Measurements from ENCODE around the gene MSH6. TPM values are rescaled to one million over a fixed set of nuclear protein-coding genes. Genes with fewer than 3 reads are reported as not detected.

Gene MSH6
- total and polyA plus RNA-seq, 5 experiments from 2014 or later = 17.7 to 43.3 (median 28.9) TPM

- H3K4me3 Mint-ChIP-seq = peak overlapping the region in 2 of 10 donors; percentile 32 to 43
- DNase-seq (no peak), ATAC-seq (no peak)
- H3K4me1 Mint-ChIP-seq = peaks cover 1 to 9% (median 5%) of the 10 kb centered on the region in 4 donors
- no peaks in the 10 kb centered on the region for H3K36me3 Mint-ChIP-seq
- no peaks in the 10 kb centered on the region for H3K27me3 Mint-ChIP-seq
- POLR2A ChIA-PET = interaction anchor here (0.7 to 1.8 kb wide), 2 partner anchors 428 to 433 kb away, joined by 4 read pairs; no protein-coding TSS in a partner anchor
- no peaks in the 10 kb centered on the region for H3K9me3 Mint-ChIP-seq
- H3K27ac Mint-ChIP-seq = peak overlapping the region in 1 of 10 donors; percentile 19
Measured at GRCh38 chr2:47767497-47767844, 15.5 kb upstream of the MSH6 start.

GRCh38 chr2:47767880-47768609 lies 14.9 kb upstream of the MSH6 start:
- POLR2A ChIA-PET = interaction anchor here (0.7 to 1.8 kb wide), 2 partner anchors 428 to 433 kb away, joined by 4 read pairs; no protein-coding TSS in a partner anchor

GRCh38 chr2:47769318-47769717 lies 13.6 kb upstream of the MSH6 start:
- H3K4me1 Mint-ChIP-seq = peaks cover 1 to 9% (median 5%) of the 10 kb centered on the region in 4 donors
- DNase-seq (no peak), ATAC-seq (no peak)
- H3K9me3 Mint-ChIP-seq = no peaks in the 10 kb centered on the region
- H3K27me3 Mint-ChIP-seq = no peaks in the 10 kb centered on the region
- H3K4me3 Mint-ChIP-seq = no peak overlapping the region
- H3K36me3 Mint-ChIP-seq = no peaks in the 10 kb centered on the region
- POLR2A ChIA-PET = interaction anchor here (1.8 kb wide), 1 partner anchor 434 kb away, joined by 4 read pairs; no protein-coding TSS in a partner anchor
- H3K27ac Mint-ChIP-seq = no peak overlapping the region

More at GRCh38 chr2:47767880-47768609, 14.9 kb upstream of the MSH6 start:
- no peaks in the 10 kb centered on the region for H3K27me3 Mint-ChIP-seq
- DNase-seq = peak; percentile 38 to 78 (median 68)
- peak overlapping the region in 3 of 10 donors; percentile 19 to 65 (median 61) for H3K27ac Mint-ChIP-seq
- peak; percentile 85 to 93 for ATAC-seq
- H3K9me3 Mint-ChIP-seq = no peaks in the 10 kb centered on the region
- no peaks in the 10 kb centered on the region for H3K36me3 Mint-ChIP-seq
- H3K4me3 Mint-ChIP-seq = peak overlapping the region in 9 of 10 donors; percentile 25 to 63 (median 45)
- H3K4me1 Mint-ChIP-seq = peaks cover 1 to 9% (median 5%) of the 10 kb centered on the region in 4 donors

- H3K9me3 Mint-ChIP-seq = no peaks in the 10 kb centered on the region
- H3K27ac Mint-ChIP-seq = no peak overlapping the region
- ATAC-seq = no peak
- DNase-seq = no peak
- no peaks in the 10 kb centered on the region for H3K27me3 Mint-ChIP-seq
- peaks cover 1 to 9% (median 5%) of the 10 kb centered on the region in 4 donors for H3K4me1 Mint-ChIP-seq
- no peaks in the 10 kb centered on the region for H3K36me3 Mint-ChIP-seq
- H3K4me3 Mint-ChIP-seq = no peak overlapping the region
- POLR2A ChIA-PET = interaction anchor here (0.8 kb wide), 1 partner anchor 12 kb away, joined by 3 read pairs; the partner anchor contains the start of gene MSH6
Measured at GRCh38 chr2:47771211-47771610, 11.7 kb upstream of the MSH6 start.

GRCh38 chr2:47772343-47772742 lies 10.6 kb upstream of the MSH6 start:
- POLR2A ChIA-PET = no interaction called here
- no peaks in the 10 kb centered on the region for H3K9me3 Mint-ChIP-seq
- no peaks in the 10 kb centered on the region for H3K36me3 Mint-ChIP-seq
- no peaks in the 10 kb centered on the region for H3K27me3 Mint-ChIP-seq
- no peak for ATAC-seq
- H3K27ac Mint-ChIP-seq = no peak overlapping the region
- H3K4me1 Mint-ChIP-seq = peaks cover 1 to 9% (median 5%) of the 10 kb centered on the region in 4 donors
- DNase-seq = no peak
- H3K4me3 Mint-ChIP-seq = no peak overlapping the region

- Mint-ChIP-seq H3K4me3 (no peak overlapping the region), H3K9me3 (no peaks in the 10 kb centered on the region), H3K27ac (no peak overlapping the region), H3K4me1 (peaks cover 0 to 1% (median 0%) of the 10 kb centered on the region in 4 donors), H3K36me3 (no peaks in the 10 kb centered on the region), H3K27me3 (no peaks in the 10 kb centered on the region)
- POLR2A ChIA-PET = no interaction called here
- DNase-seq (no peak), ATAC-seq (no peak)
Measured at GRCh38 chr2:47774567-47774966, 8.4 kb upstream of the MSH6 start.

- Mint-ChIP-seq H3K36me3 (no peaks in the 10 kb centered on the region), H3K9me3 (no peaks in the 10 kb centered on the region), H3K4me3 (no peak overlapping the region), H3K27me3 (no peaks in the 10 kb centered on the region), H3K4me1 (peaks cover 0 to 1% (median 0%) of the 10 kb centered on the region in 4 donors), H3K27ac (peak overlapping the region in 1 of 10 donors; percentile 10)
- DNase-seq = no peak
- POLR2A ChIA-PET = no interaction called here
- ATAC-seq = no peak
Measured at GRCh38 chr2:47777277-47777937, 5.5 kb upstream of the MSH6 start.

GRCh38 chr2:47778698-47779425 lies 4.1 kb upstream of the MSH6 start:
- H3K4me3 Mint-ChIP-seq = no peak overlapping the region
- ATAC-seq = no peak
- DNase-seq = no peak
- POLR2A ChIA-PET = no interaction called here
- no peaks in the 10 kb centered on the region for H3K9me3 Mint-ChIP-seq
- peaks cover 0 to 3% (median under 1%) of the 10 kb centered on the region in 4 donors for H3K4me1 Mint-ChIP-seq
- H3K27me3 Mint-ChIP-seq = no peaks in the 10 kb centered on the region
- H3K27ac Mint-ChIP-seq = no peak overlapping the region
- no peaks in the 10 kb centered on the region for H3K36me3 Mint-ChIP-seq

GRCh38 chr2:47779426-47779790 lies 3.5 kb upstream of the MSH6 start:
- peaks cover 0 to 7% (median 4%) of the 10 kb centered on the region in 4 donors for H3K4me1 Mint-ChIP-seq
- ATAC-seq (no peak), DNase-seq (no peak)
- H3K36me3 Mint-ChIP-seq = no peaks in the 10 kb centered on the region
- H3K4me3 Mint-ChIP-seq = no peak overlapping the region
- H3K9me3 Mint-ChIP-seq = no peaks in the 10 kb centered on the region
- H3K27me3 Mint-ChIP-seq = no peaks in the 10 kb centered on the region
- POLR2A ChIA-PET = interaction anchor here (0.6 kb wide), 1 partner anchor 39 kb away, joined by 5 read pairs; no protein-coding TSS in a partner anchor
- no peak overlapping the region for H3K27ac Mint-ChIP-seq

GRCh38 chr2:47782381-47782670 lies 619 bp upstream of the MSH6 start:
- ATAC-seq (peak in 1 of 2 donors; percentile 4), DNase-seq (no peak)
- Mint-ChIP-seq H3K9me3 (no peaks in the 10 kb centered on the region), H3K27ac (peak overlapping the region in 9 of 10 donors; percentile 32 to 94 (median 91)), H3K4me3 (peak overlapping the region; percentile 83 to 93 (median 90)), H3K36me3 (peaks cover 0 to 4% (median 0%) of the 10 kb centered on the region in 3 donors), H3K4me1 (peaks cover 14 to 32% (median 25%) of the 10 kb centered on the region in 4 donors), H3K27me3 (no peaks in the 10 kb centered on the region)
- POLR2A ChIA-PET = interaction anchor here (1.0 to 1.6 kb wide), 5 partner anchors 11 to 380 kb away, joined by 3 to 9 read pairs (median 3); partner anchors contain the start of gene MSH2

- no peaks in the 10 kb centered on the region for H3K9me3 Mint-ChIP-seq
- H3K4me1 Mint-ChIP-seq = peaks cover 13 to 36% (median 28%) of the 10 kb centered on the region in 4 donors
- peak; percentile 41 to 50 for ATAC-seq
- peak overlapping the region; percentile 81 to 96 (median 92) for H3K4me3 Mint-ChIP-seq
- DNase-seq = peak; percentile 59 to 84 (median 66)
- peaks cover 0 to 4% (median 0%) of the 10 kb centered on the region in 3 donors for H3K36me3 Mint-ChIP-seq
- no peaks in the 10 kb centered on the region for H3K27me3 Mint-ChIP-seq
- peak overlapping the region; percentile 46 to 98 (median 92) for H3K27ac Mint-ChIP-seq
- POLR2A ChIA-PET = interaction anchor here (0.6 to 1.6 kb wide), 8 partner anchors 24 to 661 kb away, joined by 3 to 9 read pairs (median 4); partner anchors contain the start of genes FBXO11 and MSH2
Measured at GRCh38 chr2:47783486-47784351, 774 bp downstream of the MSH6 start.

All from naive thymus-derived CD8-positive, alpha-beta T cell (primary cell).